Psoas muscle (tissue), 8 donors: ENCODE measurements around the gene HMX3. TPM values are rescaled to one million over a fixed set of nuclear protein-coding genes. Genes with fewer than 3 reads are reported as not detected.

Experiments
- ATAC-seq, 4 donors: fragments of 200-7000 bp; cut with Tn5 transposase; one replicate each; pipeline ENCODE4 v1.9.1; 2020; ENCODE audit warnings: moderate library complexity in 3 of 4, mild to moderate bottlenecking in 2 of 4
- DNase-seq, 2 donors: peaks; one replicate each; pipeline ENCODE4 v3.0.0-alpha.2; 2020
- H3K27ac ChIP-seq: fragments of 200-600 bp; one replicate; pipeline ENCODE4 v1.8.0; 2022
- H3K27me3 ChIP-seq, 3 donors: fragments of 200-600 bp in 1 of 3; one replicate each; pipeline versions ENCODE4 v1.6.1 to v1.8.0; 2013 to 2022; ENCODE audit warnings: low read length in 2 of 3, mild to moderate bottlenecking in 2 of 3, moderate library complexity in 1 of 3; ENCODE audit not compliant: insufficient read depth in 3 of 3
- H3K36me3 ChIP-seq, 2 donors: fragments of 200-600 bp in 1 of 2; one replicate each; pipeline versions ENCODE4 v1.6.1 to v1.8.0; 2013 to 2022; ENCODE audit warnings: low read depth in 1 of 2, mild to moderate bottlenecking in 1 of 2, moderate library complexity in 1 of 2; ENCODE audit not compliant: insufficient read depth in 1 of 2
- H3K4me1 ChIP-seq: fragments of 200-600 bp; one replicate; pipeline ENCODE4 v1.8.0; 2022
- H3K4me3 ChIP-seq: fragments of 200-600 bp; one replicate; pipeline ENCODE4 v1.8.0; 2022; ENCODE audit warnings: mild to moderate bottlenecking
- H3K9me3 ChIP-seq: fragments of 200-600 bp; one replicate; pipeline ENCODE4 v1.8.0; 2022
- WGBS, 3 donors: extraction: QIAGEN DNeasy Blood & Tissue Kit; methylation state at CpG; one replicate each; pipeline versions ENCODE4 v1.1.6 to v1.1.7; 2013; 5-methylcytosine and 5-hydroxymethylcytosine counted together
- intact Hi-C, 2 donors: fragments of 100-400 bp; cut with DNase I; formaldehyde crosslinking; loops; one replicate each; pipeline versions ENCODE4 v1.11.0 to v1.14.2; 2022
- polyA plus RNA-seq, 3 donors: library from polyadenylated mRNA; stranded (reverse); fragments of 200-250 nt; gene quantifications; one replicate each; pipeline ENCODE4 v1.2.3, GENCODE V29; 2013
- total RNA-seq, 4 donors: library from RNA; stranded (reverse); fragmentation: NEBNext Ultra II Directional in 2 of 4; extraction: Animal tissue kit (Norgen Biotek cat#: 25700) in 2 of 4; gene quantifications; one replicate each; pipeline versions ENCODE4 v1.2.1 to v1.2.4, GENCODE V29; 2021 to 2023
- TF ChIP-seq, protein P1 (sequence below): fragments of 200-600 bp; IDR thresholded peaks from one replicate; pipeline ENCODE4 v1.8.0; 2022; ENCODE audit warnings: antibody characterized with exemption
- donor health status: healthy with polysubstance abuse.
- donor health status: DM: no; HTN: no; CAD: no; lungs with moderate emphysema.
- donor health status: Bipolar disorder and iron deficiency.
- donor health status: healthy.
- donor health status: DM: yes; HTN: yes; CAD: no.
- donor health status: DM: no; HTN: no; CAD: no.
- donor health status: DM: no; HTN: no; CAD: no.
- donor health status: DM: yes; HTN: yes; CAD: no.

The HMX3 gene
- total and polyA plus RNA-seq, 7 donors: not detected

DNA sequence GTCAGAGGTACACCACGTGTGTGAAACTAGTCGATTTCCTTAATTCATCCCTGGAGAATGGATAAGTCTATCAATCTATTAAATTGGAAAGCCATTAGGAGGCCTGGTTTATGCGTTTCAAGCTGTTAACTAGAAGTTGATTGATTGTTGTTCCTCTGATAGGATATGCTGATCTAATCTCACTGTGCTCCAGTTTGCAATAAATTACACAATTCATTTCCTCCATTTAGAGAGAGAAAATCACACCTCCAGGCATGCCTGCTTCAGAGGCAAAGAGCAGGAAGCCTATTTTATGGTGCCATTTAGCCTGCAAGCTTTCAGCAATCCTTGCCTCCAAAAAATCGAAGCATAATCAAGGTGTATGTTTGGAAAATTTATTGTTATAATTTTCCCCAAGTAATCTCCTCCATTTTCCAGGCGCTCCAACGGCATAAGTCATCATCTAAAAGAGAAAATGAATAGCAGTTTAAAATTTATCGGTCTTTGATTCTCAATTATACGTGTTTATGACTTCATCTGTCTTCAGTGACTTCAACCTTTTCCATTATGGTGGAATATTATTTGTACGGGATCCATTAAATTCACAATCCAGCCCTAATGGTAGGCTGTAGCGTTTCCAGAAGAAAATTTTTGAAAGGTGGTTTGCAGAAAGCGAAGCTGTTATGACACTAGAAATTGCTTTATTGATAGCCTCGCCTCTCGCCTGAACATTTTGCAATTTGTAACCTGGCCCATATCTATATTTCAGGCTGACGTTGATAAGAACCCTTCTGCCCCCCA lies 42.9 kb upstream of the HMX3 start:
- TF ChIP-seq, protein P1, sequence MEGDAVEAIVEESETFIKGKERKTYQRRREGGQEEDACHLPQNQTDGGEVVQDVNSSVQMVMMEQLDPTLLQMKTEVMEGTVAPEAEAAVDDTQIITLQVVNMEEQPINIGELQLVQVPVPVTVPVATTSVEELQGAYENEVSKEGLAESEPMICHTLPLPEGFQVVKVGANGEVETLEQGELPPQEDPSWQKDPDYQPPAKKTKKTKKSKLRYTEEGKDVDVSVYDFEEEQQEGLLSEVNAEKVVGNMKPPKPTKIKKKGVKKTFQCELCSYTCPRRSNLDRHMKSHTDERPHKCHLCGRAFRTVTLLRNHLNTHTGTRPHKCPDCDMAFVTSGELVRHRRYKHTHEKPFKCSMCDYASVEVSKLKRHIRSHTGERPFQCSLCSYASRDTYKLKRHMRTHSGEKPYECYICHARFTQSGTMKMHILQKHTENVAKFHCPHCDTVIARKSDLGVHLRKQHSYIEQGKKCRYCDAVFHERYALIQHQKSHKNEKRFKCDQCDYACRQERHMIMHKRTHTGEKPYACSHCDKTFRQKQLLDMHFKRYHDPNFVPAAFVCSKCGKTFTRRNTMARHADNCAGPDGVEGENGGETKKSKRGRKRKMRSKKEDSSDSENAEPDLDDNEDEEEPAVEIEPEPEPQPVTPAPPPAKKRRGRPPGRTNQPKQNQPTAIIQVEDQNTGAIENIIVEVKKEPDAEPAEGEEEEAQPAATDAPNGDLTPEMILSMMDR: no peak
- ATAC-seq (no peak), DNase-seq (no peak)
- intact Hi-C loops: no loop called here
- Histone ChIP-seq H3K27me3 (peaks cover 0 to 15% (median 2%) of the 10 kb centered on the region in 3 donors), H3K4me3 (no peak overlapping the region), H3K9me3 (no peaks in the 10 kb centered on the region), H3K4me1 (no peaks in the 10 kb centered on the region), H3K27ac (no peak overlapping the region), H3K36me3 (no peaks in the 10 kb centered on the region)
- WGBS, 3 donors: 61 to 63% (median 62%) methylated on average over 14 of the region's 14 CpGs

DNA sequence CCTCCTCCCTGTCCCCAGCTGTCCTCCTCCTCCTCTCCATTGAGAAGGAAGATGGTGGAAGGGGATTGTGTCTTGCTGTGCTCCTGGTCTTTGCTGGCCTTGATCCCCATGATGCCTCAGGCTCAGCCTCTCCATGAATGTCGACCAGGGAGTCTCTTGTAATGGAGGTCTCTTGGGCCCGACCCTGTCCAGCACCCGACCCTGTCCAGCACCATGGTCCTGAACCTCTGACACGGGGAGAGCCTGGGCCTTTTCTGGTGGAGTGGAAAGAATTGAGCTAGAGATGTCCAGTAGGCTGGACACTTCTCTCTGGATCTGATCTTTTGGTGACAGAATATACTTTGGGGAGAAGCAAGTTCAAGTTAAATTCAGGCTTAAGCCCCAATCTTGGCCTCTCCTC lies 42.3 kb upstream of the HMX3 start:
- H3K27ac ChIP-seq: no peak overlapping the region
- no peak overlapping the region for H3K4me3 ChIP-seq
- TF ChIP-seq, protein P1: no peak
- DNase-seq: no peak
- 51 to 62% (median 55%) methylated on average over 4 of the region's 4 CpGs for WGBS, 3 donors
- ATAC-seq: no peak
- H3K9me3 ChIP-seq: no peaks in the 10 kb centered on the region
- H3K27me3 ChIP-seq: peaks cover 0 to 21% (median 2%) of the 10 kb centered on the region in 3 donors
- H3K4me1 ChIP-seq: no peaks in the 10 kb centered on the region
- H3K36me3 ChIP-seq: no peaks in the 10 kb centered on the region
- intact Hi-C loops: no loop called here

DNA sequence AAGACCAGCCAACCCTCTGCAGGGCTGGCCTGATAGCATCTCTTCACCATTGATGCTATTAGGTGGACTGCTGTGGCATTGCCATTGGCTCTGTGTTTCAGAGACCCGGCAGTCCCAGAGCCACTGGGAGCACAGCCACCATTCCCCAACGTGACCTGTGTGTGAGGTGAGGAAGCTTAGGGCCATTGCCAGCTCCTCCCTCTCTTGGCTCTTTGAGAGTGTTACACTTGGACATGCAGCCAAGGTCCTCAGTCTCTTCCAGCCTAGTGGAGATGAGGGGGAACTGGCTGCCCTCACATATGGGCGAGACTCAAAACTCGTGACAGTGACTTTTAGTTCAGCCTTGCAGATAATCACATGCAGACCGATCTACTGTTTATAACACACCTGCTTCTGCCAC lies 39.3 kb upstream of the HMX3 start:
- no peak for ATAC-seq
- no peak for DNase-seq
- H3K4me1 ChIP-seq: no peaks in the 10 kb centered on the region

DNA sequence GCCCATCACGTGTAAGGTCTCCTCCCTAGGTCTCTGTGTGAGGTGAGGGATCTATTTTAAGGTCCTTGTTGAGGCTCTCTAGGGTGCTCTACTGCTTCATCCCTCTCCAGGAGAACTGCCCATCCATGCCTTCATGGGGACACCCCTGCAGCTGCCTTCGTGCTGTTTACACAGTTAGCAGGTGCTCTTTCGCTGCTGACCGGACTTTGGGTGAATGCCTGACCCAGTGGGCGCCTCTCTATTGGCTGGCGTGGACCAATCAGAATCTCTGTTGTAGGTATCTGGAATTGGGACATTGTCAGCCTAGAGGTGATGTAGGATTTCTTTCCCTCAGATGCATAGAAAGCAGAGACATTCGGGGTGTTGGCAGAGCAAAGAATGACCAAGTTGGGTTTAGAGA lies 38.7 kb upstream of the HMX3 start:
- TF ChIP-seq, protein P1: no peak
- no peaks in the 10 kb centered on the region for H3K36me3 ChIP-seq
- 68 to 74% (median 71%) methylated on average over 7 of the region's 7 CpGs for WGBS, 3 donors
- H3K27ac ChIP-seq: no peak overlapping the region
- no peaks in the 10 kb centered on the region for H3K4me1 ChIP-seq
- H3K4me3 ChIP-seq: no peak overlapping the region
- no peaks in the 10 kb centered on the region for H3K9me3 ChIP-seq
- peaks cover 0 to 15% (median 2%) of the 10 kb centered on the region in 3 donors for H3K27me3 ChIP-seq
- no peak for ATAC-seq
- DNase-seq: no peak
- intact Hi-C loops: no loop called here

More for the DNA sequence above, 39.3 kb upstream of the HMX3 start:
- Histone ChIP-seq H3K9me3 (no peaks in the 10 kb centered on the region), H3K4me3 (no peak overlapping the region), H3K27ac (no peak overlapping the region), H3K27me3 (peaks cover 0 to 17% (median 2%) of the 10 kb centered on the region in 3 donors), H3K36me3 (no peaks in the 10 kb centered on the region)
- WGBS, 3 donors: 60 to 67% (median 62%) methylated on average over 5 of the region's 5 CpGs
- intact Hi-C loops: no loop called here
- TF ChIP-seq, protein P1: no peak
